Omental fat pad (tissue), 4 donors: ENCODE data around the gene PFKFB3. TPM values are rescaled to one million over a fixed set of nuclear protein-coding genes. Genes with fewer than 3 reads are reported as not detected.

ENCODE experiments used
- ATAC-seq: fragments of 150-250 bp; one replicate; pipeline ENCODE4 v1.9.1; 2016; ENCODE audit warnings: mild to moderate bottlenecking, moderate library complexity; ENCODE audit not compliant: low FRiP score
- DNase-seq: peaks from one replicate; pipeline ENCODE4 v3.0.0-alpha.2; 2019; ENCODE audit warnings: low spot score
- CTCF ChIP-seq, 3 donors: fragments of 450-650 bp; IDR thresholded peaks; one replicate each; pipeline ENCODE4 v1.5.1; 2016 to 2017; ENCODE audit warnings: antibody characterized with exemption in 3 of 3, mild to moderate bottlenecking in 3 of 3, moderate library complexity in 2 of 3
- total RNA-seq, 4 donors: library from RNA; depleted of rRNA; stranded (reverse); fragments of >200 nt; gene quantifications; one replicate each; pipeline ENCODE4 v1.1.0, GENCODE V29; 2016

The PFKFB3 gene
- total RNA-seq, 4 donors from 2014 or later: 213 to 1,086 (median 354) TPM

- DNase-seq: no peak
- ATAC-seq: no peak
- TF ChIP-seq CTCF (IDR thresholded peaks at IDR 0.05): no peak
Measured at GRCh38 chr10:6296828-6297251, 94.1 kb downstream of the PFKFB3 start.

GRCh38 chr10:6297522-6297921 is 94.8 kb downstream of the PFKFB3 start:
- no peak for ATAC-seq
- TF ChIP-seq CTCF (IDR thresholded peaks at IDR 0.05): no peak
- DNase-seq: no peak

- DNase-seq (no peak), ATAC-seq (no peak)
- no peak for TF ChIP-seq CTCF (IDR thresholded peaks at IDR 0.05)
Measured at GRCh38 chr10:6297951-6298381, 95.2 kb downstream of the PFKFB3 start.

GRCh38 chr10:6298428-6298827 is 95.7 kb downstream of the PFKFB3 start:
- no peak for TF ChIP-seq CTCF (IDR thresholded peaks at IDR 0.05)
- no peak for ATAC-seq
- DNase-seq: no peak

- no peak for TF ChIP-seq CTCF (IDR thresholded peaks at IDR 0.05)
- DNase-seq: no peak
- ATAC-seq: no peak
Measured at GRCh38 chr10:6299234-6299633, 96.5 kb downstream of the PFKFB3 start.

GRCh38 chr10:6299743-6300105 is 97.0 kb downstream of the PFKFB3 start:
- no peak for TF ChIP-seq CTCF (IDR thresholded peaks at IDR 0.05)
- DNase-seq: no peak
- ATAC-seq: no peak

- no peak for TF ChIP-seq CTCF (IDR thresholded peaks at IDR 0.05)
- ATAC-seq: no peak
Measured at GRCh38 chr10:6300106-6300783, 97.5 kb downstream of the PFKFB3 start.

More at GRCh38 chr10:6300106-6300783, 97.5 kb downstream of the PFKFB3 start:
- no peak for DNase-seq
